ENCODE results near the gene CD151.

Gene CD151

GRCh38 chr11:823441-824291 is 9.1 kb upstream of the CD151 start:
- no peak overlapping the region for H3K9ac ChIP-seq (ENCODE audit: low read length)

GRCh38 chr11:824292-824880 is 8.4 kb upstream of the CD151 start:
- Histone ChIP-seq H3K36me3 (ENCODE audit: control insufficient read depth, insufficient read depth, low read length) (no peaks in the 10 kb centered on the region), H3K9me3 (ENCODE audit: control insufficient read depth, low read length) (no peaks in the 10 kb centered on the region), H3K27me3 (ENCODE audit: control insufficient read depth, insufficient read depth, low read length) (peaks cover 8% of the 10 kb centered on the region), H3K9ac (ENCODE audit: low read length) (peak overlapping the region; percentile 89), H3K4me1 (ENCODE audit: control insufficient read depth, insufficient read depth, low read length) (peaks cover 84% of the 10 kb centered on the region), H3K4me3 (ENCODE audit: low read length) (no peak overlapping the region)

More at GRCh38 chr11:823441-824291, 9.1 kb upstream of the CD151 start:
- Histone ChIP-seq H3K36me3 (ENCODE audit: control insufficient read depth, insufficient read depth, low read length) (no peaks in the 10 kb centered on the region), H3K4me3 (ENCODE audit: low read length) (no peak overlapping the region), H3K27me3 (ENCODE audit: control insufficient read depth, insufficient read depth, low read length) (peaks cover 8% of the 10 kb centered on the region), H3K9me3 (ENCODE audit: control insufficient read depth, low read length) (no peaks in the 10 kb centered on the region), H3K4me1 (ENCODE audit: control insufficient read depth, insufficient read depth, low read length) (peaks cover 80% of the 10 kb centered on the region)

DNA sequence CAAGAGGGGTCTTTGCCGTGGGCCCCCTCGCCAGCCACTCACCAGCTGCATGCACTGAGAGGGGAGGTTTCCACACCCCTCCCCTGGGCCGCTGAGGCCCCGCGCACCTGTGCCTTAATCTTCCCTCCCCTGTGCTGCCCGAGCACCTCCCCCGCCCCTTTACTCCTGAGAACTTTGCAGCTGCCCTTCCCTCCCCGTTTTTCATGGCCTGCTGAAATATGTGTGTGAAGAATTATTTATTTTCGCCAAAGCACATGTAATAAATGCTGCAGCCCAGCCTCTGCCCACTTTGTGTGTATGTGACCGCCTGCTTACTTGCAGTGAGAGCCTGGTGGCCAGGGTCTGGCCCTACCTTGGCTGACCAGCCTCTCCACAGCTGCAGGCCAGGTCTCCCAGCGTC is 7.8 kb upstream of the CD151 start:
- peaks cover 8% of the 10 kb centered on the region for H3K27me3 ChIP-seq (ENCODE audit: control insufficient read depth, insufficient read depth, low read length)
- H3K9ac ChIP-seq (ENCODE audit: low read length): peak overlapping the region; percentile 89
- no peaks in the 10 kb centered on the region for H3K36me3 ChIP-seq (ENCODE audit: control insufficient read depth, insufficient read depth, low read length)
- H3K4me1 ChIP-seq (ENCODE audit: control insufficient read depth, insufficient read depth, low read length): peaks cover 90% of the 10 kb centered on the region
- H3K4me3 ChIP-seq (ENCODE audit: low read length): no peak overlapping the region
- no peaks in the 10 kb centered on the region for H3K9me3 ChIP-seq (ENCODE audit: control insufficient read depth, low read length)

DNA sequence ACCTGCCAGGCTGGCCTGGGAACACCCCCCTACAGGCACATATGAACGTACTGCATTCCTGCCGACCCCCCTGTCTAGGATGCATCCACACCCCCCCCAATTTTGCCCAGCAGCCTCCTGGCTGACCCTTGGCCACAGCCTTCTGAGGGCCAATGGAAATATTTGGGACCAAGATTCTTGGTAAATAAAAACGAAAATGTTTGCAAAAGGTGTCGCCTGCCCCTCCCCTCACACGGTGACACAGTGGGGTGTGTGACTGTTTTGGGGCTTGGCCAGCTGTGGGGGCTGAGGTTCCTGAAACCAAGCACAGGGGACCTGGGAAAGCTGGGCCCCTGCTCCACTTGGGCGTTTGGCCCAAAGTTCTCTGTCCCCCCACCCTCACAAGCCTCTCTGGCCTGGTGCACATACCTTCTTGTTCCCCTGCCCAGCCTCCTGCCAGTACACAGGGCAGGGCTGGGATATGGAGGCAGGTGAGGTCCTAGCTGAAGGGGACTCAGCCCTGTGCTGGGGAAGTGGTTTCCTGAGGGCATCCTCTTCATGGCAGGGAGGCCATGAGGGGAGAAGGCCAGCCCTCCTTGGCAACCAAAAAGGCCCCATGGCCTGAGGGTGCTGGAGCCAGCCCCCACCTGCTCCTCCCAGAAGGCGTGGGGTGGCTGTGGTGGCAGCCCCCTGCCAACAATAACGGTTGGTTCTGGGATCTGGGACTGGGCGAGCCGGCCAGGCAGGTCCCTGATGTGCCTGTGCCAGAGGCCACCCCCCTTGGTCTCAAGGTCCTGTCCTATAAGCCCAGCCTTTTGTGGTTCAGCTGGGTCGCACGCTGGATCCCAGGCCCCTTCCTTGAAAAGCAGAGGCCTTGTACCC is 7.2 kb upstream of the CD151 start:
- Histone ChIP-seq H3K36me3 (ENCODE audit: control insufficient read depth, insufficient read depth, low read length) (no peaks in the 10 kb centered on the region), H3K27me3 (ENCODE audit: control insufficient read depth, insufficient read depth, low read length) (peaks cover 12% of the 10 kb centered on the region), H3K4me1 (ENCODE audit: control insufficient read depth, insufficient read depth, low read length) (peaks cover 91% of the 10 kb centered on the region), H3K9me3 (ENCODE audit: control insufficient read depth, low read length) (no peaks in the 10 kb centered on the region), H3K9ac (ENCODE audit: low read length) (peak overlapping the region; percentile 89), H3K4me3 (ENCODE audit: low read length) (no peak overlapping the region)

GRCh38 chr11:826227-826621 is 6.5 kb upstream of the CD151 start:
- Histone ChIP-seq H3K27me3 (ENCODE audit: control insufficient read depth, insufficient read depth, low read length) (peaks cover 18% of the 10 kb centered on the region), H3K9me3 (ENCODE audit: control insufficient read depth, low read length) (no peaks in the 10 kb centered on the region), H3K9ac (ENCODE audit: low read length) (peak overlapping the region; percentile 89), H3K36me3 (ENCODE audit: control insufficient read depth, insufficient read depth, low read length) (no peaks in the 10 kb centered on the region), H3K4me3 (ENCODE audit: low read length) (no peak overlapping the region), H3K4me1 (ENCODE audit: control insufficient read depth, insufficient read depth, low read length) (peaks cover 91% of the 10 kb centered on the region)

DNA sequence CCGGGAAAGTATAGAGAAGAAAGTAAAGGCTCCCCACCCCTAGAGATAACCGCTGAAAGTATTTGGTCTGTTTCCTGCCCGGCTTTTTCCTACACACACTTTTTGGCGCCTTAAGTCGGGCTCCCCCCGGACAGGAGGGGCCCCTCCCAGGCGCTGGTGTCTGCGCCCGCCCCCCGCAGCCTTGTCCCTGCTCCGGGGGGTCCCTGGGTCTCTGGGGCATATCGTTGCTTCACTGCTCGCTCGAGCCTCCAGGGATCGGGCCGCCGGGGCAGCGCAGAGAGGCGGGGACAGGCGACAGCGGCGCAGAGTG is 6.0 kb upstream of the CD151 start:
- Histone ChIP-seq H3K36me3 (ENCODE audit: control insufficient read depth, insufficient read depth, low read length) (no peaks in the 10 kb centered on the region), H3K27me3 (ENCODE audit: control insufficient read depth, insufficient read depth, low read length) (peaks cover 19% of the 10 kb centered on the region), H3K9ac (ENCODE audit: low read length) (peak overlapping the region; percentile 89), H3K4me1 (ENCODE audit: control insufficient read depth, insufficient read depth, low read length) (peaks cover 91% of the 10 kb centered on the region), H3K9me3 (ENCODE audit: control insufficient read depth, low read length) (no peaks in the 10 kb centered on the region), H3K4me3 (ENCODE audit: low read length) (no peak overlapping the region)

DNA sequence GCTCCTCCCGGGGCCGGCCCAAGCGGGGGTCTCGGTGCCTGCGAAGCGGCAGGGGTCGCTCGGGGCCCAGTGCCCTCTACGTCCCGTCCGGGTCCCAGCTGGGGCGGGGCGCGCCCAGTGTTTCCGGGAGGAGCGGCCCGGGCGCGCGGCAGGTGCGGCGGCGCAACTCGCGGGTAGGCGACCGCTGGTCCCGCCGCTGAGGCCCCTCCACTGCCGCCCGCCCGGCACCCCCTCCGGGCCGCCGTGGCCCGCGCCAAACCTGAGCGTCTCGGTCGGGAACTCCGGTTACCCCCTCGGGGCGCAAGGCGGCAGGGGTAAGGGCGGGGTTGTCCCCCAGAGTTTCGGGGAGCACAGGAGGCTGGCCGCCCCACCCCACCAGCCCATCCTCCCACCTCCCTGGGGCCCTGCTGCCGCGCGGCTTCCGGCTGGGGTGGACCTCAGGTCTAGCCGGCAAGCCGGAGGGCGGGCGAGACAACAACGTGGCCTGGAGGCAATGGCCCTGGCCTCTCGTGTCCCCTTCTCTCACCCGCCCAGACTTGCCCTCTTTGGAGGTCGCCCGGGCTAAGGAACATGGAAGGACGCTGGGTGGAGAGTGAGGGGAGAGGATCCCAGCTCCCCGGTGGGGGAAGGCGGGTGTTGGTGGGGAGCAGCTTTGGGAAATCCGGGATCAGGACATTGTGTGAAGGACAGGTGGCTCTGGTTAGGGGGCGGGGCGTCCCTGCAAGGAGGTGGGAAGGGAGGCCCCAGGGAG is 5.4 kb upstream of the CD151 start:
- Histone ChIP-seq H3K4me1 (ENCODE audit: control insufficient read depth, insufficient read depth, low read length) (peaks cover 91% of the 10 kb centered on the region), H3K27me3 (ENCODE audit: control insufficient read depth, insufficient read depth, low read length) (peaks cover 19% of the 10 kb centered on the region), H3K9ac (ENCODE audit: low read length) (peak overlapping the region; percentile 89), H3K9me3 (ENCODE audit: control insufficient read depth, low read length) (no peaks in the 10 kb centered on the region), H3K36me3 (ENCODE audit: control insufficient read depth, insufficient read depth, low read length) (no peaks in the 10 kb centered on the region), H3K4me3 (ENCODE audit: low read length) (peak overlapping the region; percentile 41)

GRCh38 chr11:827897-828192 is 4.9 kb upstream of the CD151 start, which contains the start of gene CRACR2B:
TSS of gene CRACR2B (plus strand) at chr11:827919. CDS start at chr11:828608, 689 bp downstream.
- H3K9ac ChIP-seq (ENCODE audit: low read length): peak within 1 kb of the TSS; percentile 89
- peaks cover 89% of the 10 kb centered on the region for H3K4me1 ChIP-seq (ENCODE audit: control insufficient read depth, insufficient read depth, low read length)
- no peaks in the 10 kb centered on the region for H3K9me3 ChIP-seq (ENCODE audit: control insufficient read depth, low read length)
- H3K36me3 ChIP-seq (ENCODE audit: control insufficient read depth, insufficient read depth, low read length): no peaks in the 10 kb centered on the region
- peak within 1 kb of the TSS; percentile 41 for H3K4me3 ChIP-seq (ENCODE audit: low read length)
- peaks cover 19% of the 10 kb centered on the region for H3K27me3 ChIP-seq (ENCODE audit: control insufficient read depth, insufficient read depth, low read length)

GRCh38 chr11:828506-829175 is 4.1 kb upstream of the CD151 start:
- H3K4me1 ChIP-seq (ENCODE audit: control insufficient read depth, insufficient read depth, low read length): peaks cover 82% of the 10 kb centered on the region
- H3K4me3 ChIP-seq (ENCODE audit: low read length): peak overlapping the region; percentile 41

DNA sequence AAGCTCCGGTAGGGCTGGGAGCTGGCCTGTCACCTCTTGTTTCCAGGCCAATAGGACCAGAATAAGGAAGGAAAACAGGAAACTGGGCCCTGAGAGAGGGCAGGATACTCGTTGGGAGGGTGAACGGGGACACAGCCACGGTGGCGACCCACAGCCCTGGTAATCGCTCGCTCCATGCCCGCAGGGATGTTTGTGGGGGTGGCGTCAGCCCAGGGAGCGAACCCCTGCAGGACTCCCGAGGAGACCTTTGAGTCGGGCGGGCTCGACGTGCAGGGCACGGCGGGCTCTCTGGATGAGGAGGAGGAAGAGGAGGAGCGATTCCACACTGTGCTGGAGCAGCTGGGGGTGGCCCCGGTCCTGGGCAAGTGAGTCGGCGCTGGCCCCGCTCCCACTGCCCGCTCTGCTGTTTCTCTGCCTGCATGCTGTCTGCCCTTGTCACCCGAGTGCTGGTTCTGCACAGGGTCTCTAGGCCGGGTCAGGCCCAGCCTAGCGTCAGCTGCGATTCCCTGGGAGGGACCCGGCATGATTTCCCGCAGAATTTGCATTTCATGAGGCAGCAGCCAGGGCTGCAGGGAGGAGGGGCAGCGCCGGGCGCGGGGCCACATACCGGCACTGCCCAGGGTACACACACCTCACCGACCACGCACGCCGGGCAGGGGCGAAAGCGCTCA is 3.4 kb upstream of the CD151 start:
- H3K4me1 ChIP-seq (ENCODE audit: control insufficient read depth, insufficient read depth, low read length): peaks cover 82% of the 10 kb centered on the region
- peak overlapping the region; percentile 89 for H3K9ac ChIP-seq (ENCODE audit: low read length)
- peak overlapping the region; percentile 26 for H3K4me3 ChIP-seq (ENCODE audit: low read length)
- no peaks in the 10 kb centered on the region for H3K36me3 ChIP-seq (ENCODE audit: control insufficient read depth, insufficient read depth, low read length)
- peaks cover 19% of the 10 kb centered on the region for H3K27me3 ChIP-seq (ENCODE audit: control insufficient read depth, insufficient read depth, low read length)
- no peaks in the 10 kb centered on the region for H3K9me3 ChIP-seq (ENCODE audit: control insufficient read depth, low read length)

More at GRCh38 chr11:828506-829175, 4.1 kb upstream of the CD151 start:
- peaks cover 19% of the 10 kb centered on the region for H3K27me3 ChIP-seq (ENCODE audit: control insufficient read depth, insufficient read depth, low read length)
- no peaks in the 10 kb centered on the region for H3K36me3 ChIP-seq (ENCODE audit: control insufficient read depth, insufficient read depth, low read length)
- H3K9me3 ChIP-seq (ENCODE audit: control insufficient read depth, low read length): no peaks in the 10 kb centered on the region
- H3K9ac ChIP-seq (ENCODE audit: low read length): peak overlapping the region; percentile 89

- no peaks in the 10 kb centered on the region for H3K36me3 ChIP-seq (ENCODE audit: control insufficient read depth, insufficient read depth, low read length)
- no peaks in the 10 kb centered on the region for H3K9me3 ChIP-seq (ENCODE audit: control insufficient read depth, low read length)
- peak overlapping the region; percentile 89 for H3K9ac ChIP-seq (ENCODE audit: low read length)
- peaks cover 19% of the 10 kb centered on the region for H3K27me3 ChIP-seq (ENCODE audit: control insufficient read depth, insufficient read depth, low read length)
- no peak overlapping the region for H3K4me3 ChIP-seq (ENCODE audit: low read length)
- H3K4me1 ChIP-seq (ENCODE audit: control insufficient read depth, insufficient read depth, low read length): peaks cover 80% of the 10 kb centered on the region
These were observed 2.9 kb upstream of the CD151 start for GRCh38 chr11:829847-830294.

All from mucosa of stomach (tissue), 1 donor.